ENCODE measurements around the gene AMTN.
"Not testable (repeated sequence)": the region's sequence is repeated elsewhere in the genome, so short reads cannot be mapped to it uniquely, and the experiment has no call there.

The AMTN gene

DNA sequence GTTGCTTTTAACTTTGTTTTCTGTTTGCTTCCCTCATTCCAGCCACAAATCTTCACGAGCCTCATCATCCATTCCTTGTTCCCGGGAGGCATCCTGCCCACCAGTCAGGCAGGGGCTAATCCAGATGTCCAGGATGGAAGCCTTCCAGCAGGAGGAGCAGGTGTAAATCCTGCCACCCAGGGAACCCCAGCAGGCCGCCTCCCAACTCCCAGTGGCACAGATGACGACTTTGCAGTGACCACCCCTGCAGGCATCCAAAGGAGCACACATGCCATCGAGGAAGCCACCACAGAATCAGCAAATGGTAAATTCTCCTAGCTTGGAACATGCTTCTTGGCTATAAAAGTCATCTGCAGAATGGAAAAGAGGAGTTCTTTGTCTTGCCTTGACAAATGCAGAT is 12.6 kb downstream of the AMTN start:
- TF ChIP-seq, protein P1, sequence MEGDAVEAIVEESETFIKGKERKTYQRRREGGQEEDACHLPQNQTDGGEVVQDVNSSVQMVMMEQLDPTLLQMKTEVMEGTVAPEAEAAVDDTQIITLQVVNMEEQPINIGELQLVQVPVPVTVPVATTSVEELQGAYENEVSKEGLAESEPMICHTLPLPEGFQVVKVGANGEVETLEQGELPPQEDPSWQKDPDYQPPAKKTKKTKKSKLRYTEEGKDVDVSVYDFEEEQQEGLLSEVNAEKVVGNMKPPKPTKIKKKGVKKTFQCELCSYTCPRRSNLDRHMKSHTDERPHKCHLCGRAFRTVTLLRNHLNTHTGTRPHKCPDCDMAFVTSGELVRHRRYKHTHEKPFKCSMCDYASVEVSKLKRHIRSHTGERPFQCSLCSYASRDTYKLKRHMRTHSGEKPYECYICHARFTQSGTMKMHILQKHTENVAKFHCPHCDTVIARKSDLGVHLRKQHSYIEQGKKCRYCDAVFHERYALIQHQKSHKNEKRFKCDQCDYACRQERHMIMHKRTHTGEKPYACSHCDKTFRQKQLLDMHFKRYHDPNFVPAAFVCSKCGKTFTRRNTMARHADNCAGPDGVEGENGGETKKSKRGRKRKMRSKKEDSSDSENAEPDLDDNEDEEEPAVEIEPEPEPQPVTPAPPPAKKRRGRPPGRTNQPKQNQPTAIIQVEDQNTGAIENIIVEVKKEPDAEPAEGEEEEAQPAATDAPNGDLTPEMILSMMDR (IDR thresholded peaks at IDR 0.05; ENCODE audit: insufficient read depth, low read depth, low read length, missing control alignments): no peak
- no peak for DNase-seq (ENCODE audit: low read depth)
- H3K4me3 ChIP-seq (ENCODE audit: low read depth, low read length): no peak overlapping the region

DNA sequence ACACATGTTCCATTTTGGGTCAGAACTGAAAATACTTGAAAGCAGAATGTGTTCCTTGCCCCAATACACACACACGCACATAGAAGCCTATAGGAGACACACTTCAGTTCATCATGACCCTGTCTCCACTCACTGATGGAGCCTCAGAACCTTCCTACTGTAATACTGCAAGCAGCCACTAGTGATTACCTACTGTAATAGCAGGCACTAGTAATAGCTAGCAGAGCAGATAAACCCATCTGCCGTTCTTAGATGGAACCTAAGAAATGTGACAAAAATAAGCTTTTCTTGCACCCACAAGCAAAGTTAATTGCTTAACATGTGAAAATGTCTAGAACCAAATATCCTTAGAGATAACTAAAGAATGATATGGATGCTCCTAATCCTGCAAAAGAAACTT is 13.6 kb downstream of the AMTN start:
- peak; percentile 15 for DNase-seq (ENCODE audit: low read depth)
- TF ChIP-seq, protein P1 (IDR thresholded peaks at IDR 0.05; ENCODE audit: insufficient read depth, low read depth, low read length, missing control alignments): peak; percentile 31
- no peak overlapping the region for H3K4me3 ChIP-seq (ENCODE audit: low read depth, low read length)

DNA sequence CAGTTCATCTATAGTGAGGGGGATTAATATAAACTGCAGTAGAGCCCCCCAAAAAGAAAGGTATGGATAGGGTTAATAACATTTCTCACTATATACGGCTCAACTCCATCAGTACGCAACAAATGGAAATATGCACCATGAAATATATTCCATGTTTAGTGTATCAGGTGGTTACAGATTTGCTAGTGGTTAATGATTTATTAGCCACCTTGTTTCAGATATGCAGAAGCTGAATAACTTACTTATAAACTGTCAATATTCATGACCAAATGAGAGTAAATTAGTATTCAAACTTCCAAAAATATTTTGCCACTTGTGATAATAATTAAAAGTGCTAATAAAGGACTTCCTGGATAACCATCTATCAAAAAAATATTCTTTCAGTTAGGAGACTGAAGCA is 14.8 kb downstream of the AMTN start:
- no peak for DNase-seq (ENCODE audit: low read depth)
- TF ChIP-seq, protein P1 (IDR thresholded peaks at IDR 0.05; ENCODE audit: insufficient read depth, low read depth, low read length, missing control alignments): no peak
- no peak overlapping the region for H3K4me3 ChIP-seq (ENCODE audit: low read depth, low read length)

DNA sequence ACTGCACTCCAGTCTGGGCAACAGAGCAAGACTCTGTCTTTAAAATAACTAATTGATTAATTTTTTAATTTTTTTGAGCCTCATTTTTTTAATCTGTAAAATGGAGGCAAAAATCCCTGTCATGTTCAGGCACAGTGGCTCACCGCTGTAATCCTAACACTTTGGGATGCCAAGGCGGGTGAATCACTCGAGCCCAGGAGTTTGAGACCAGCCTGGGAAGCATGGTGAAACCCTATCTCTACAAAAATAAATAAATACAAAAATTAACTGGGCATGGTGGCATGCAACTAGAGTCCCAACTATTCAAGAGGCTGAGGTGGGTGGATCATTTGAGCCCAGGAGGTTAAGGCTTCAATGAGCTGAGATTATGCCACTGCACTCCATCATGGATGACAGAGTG is 15.4 kb downstream of the AMTN start:
- no peak for DNase-seq (ENCODE audit: low read depth)
- no peak overlapping the region for H3K4me3 ChIP-seq (ENCODE audit: low read depth, low read length)
- TF ChIP-seq, protein P1 (IDR thresholded peaks at IDR 0.05; ENCODE audit: insufficient read depth, low read depth, low read length, missing control alignments): no peak

DNA sequence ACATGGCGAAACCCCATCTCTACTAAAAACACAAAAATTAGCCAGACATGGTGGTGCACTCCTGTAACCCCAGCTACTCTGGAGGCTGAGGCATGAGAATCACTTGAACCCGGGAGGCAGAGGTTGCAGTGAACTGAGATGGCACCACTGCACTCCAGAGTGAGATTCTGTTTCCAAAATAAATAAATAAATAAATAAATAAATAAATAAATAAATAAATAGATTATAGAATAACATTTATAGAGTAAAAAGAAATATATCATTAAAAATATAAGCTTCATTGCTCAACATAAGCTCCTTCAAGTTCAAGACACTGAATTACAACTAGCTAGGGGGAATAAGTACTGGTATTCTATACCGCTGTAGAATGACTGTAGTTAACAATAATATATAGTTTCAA is 16.5 kb downstream of the AMTN start:
- DNase-seq (ENCODE audit: low read depth); H3K4me3 ChIP-seq (ENCODE audit: low read depth, low read length): not testable (repeated sequence)

DNA sequence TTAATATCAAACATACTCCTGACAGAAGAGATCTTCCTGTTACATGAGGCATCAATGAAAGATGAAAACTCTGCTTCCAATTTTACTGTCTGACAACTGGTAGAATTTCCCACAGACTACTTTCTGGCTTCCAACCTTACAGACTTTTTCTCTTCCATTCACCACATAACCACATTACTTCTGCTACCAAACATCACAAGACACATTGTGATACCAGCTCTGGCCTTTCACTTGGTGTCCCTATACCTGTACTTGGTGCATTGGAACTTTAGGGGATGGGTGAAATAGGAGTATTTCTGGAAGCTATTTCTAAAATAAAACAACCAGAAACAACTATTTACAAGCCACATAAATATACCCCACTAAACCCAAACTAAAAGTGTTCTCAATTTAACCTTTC is 20.5 kb downstream of the AMTN start:
- no peak overlapping the region for H3K4me3 ChIP-seq (ENCODE audit: low read depth, low read length)
- DNase-seq (ENCODE audit: low read depth): no peak
- TF ChIP-seq, protein P1 (IDR thresholded peaks at IDR 0.05; ENCODE audit: insufficient read depth, low read depth, low read length, missing control alignments): no peak

DNA sequence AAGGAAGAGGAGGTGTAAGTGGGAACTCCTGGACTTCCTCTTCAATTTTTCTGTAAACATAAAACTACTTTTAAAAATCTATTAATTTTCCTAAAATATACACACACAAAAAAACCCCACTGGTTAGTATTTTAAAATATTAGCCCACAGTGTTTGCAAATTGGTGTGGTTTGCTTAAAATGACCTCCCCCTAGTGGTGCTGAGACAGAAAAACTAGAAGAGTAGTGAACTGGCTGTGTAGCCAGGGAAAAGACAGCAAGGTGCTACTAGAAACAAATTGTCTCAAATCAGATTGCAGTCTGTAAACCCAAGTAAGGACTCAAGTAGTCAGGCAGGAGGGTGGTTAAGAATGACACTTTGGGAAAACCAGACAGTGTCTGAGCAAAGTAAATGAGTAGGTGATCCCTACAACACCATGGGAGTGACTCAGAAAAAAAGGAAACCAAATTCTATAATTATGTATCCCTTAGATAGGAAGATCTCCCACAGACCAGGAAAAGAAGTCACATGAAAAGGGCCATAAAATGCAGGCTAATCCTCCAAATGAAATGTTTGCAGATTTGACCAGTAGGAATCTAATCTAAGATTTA is 26.0 kb downstream of the AMTN start:
- DNase-seq (ENCODE audit: low read depth): peak; percentile 21
- TF ChIP-seq, protein P1 (IDR thresholded peaks at IDR 0.05; ENCODE audit: insufficient read depth, low read depth, low read length, missing control alignments): peak; percentile 53
- H3K4me3 ChIP-seq (ENCODE audit: low read depth, low read length): no peak overlapping the region
